HPDE6-E6E7 (cell line): ENCODE data around the gene LINC00305.

Source experiments
- DNase-seq: peaks from one replicate; pipeline ENCODE4 v3.0.0; 2011; ENCODE audit warnings: missing footprints; ENCODE audit errors: extremely low spot score

Gene LINC00305

DNA sequence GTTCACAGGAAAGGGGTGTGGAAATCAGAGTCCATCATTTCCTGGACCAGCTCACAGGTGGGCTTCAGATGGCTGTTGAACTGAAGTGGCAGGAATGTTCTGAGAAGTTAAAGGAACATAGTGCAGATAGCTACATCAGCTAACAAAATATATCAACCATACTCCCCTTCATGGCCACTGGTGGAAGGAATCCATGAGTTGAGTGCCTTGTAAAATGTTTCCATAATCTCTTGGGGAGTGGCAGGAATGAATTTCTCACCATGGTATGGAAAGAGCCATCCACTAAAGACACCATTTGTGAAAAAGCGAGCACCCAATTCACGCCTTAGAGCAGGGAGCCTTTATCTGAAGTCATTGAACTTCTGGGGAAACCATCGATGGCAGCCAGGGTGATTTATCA is at the start of gene LINC00305:
Gene LINC00305, minus strand, starts transcription at position 101 of the 400 bp plus-strand sequence.
- no peak for DNase-seq

DNA sequence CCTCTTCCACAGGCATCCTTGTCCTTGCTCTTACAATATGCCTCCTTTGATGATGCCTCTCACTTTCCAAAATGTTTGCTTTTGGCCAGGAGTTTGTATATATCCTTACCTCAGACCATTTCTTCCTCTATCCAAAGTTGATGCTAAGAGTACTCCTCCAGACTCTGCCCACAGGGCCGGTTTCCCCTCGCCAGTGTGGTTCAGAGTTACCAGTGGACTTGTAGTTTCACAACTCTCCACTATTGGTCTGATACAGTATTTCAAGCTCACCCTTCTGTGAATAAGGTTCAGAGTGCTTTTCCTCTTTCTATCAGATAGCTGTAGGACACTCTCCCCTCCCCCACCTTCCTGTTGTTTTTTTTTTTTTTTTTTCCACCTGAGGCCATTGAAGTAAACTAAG is 42.2 kb upstream of the LINC00305 start:
- no peak for DNase-seq

- DNase-seq: no peak
Measured at GRCh38 chr18:64185987-64186386, 37.1 kb upstream of the LINC00305 start.

DNA sequence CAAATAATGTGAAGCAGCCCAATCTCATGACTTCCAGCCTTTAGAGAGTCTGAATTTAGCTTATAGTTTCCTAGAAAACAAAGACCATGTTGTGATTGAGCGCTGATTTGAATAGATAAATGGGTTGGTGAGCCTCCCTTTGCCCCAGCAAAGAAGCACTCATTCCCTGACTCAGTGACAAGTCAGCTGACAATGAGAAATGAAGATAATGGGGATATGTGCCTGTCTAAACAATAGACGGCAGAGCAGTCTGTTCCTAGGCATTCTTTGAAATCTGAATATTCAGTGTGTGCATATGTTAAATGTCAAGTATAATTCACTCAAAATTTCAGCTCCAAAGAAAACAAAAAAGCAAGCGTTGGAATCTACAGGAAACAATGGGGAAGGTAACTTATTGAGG is 34.8 kb upstream of the LINC00305 start:
- no peak for DNase-seq

DNA sequence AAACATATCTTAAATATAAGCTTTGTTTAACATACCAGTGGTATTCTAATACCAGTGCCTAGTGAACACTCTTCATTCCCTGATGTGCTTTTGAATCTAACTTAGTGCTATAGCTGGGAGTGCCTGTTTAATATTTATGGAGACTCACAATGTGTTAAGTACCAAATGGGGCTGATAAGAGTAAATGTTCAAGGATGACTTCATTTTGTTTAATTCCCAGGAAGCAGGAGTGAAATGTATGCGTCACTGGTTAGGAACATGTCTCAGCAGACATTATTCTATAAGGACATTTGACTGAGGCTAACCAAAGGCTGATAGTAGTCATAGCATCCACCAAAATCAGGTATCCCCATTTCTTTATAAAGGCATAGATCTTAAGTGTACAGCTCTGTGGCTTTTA is 31.7 kb upstream of the LINC00305 start:
- no peak for DNase-seq

- no peak for DNase-seq
Measured at GRCh38 chr18:64180171-64180570, 31.3 kb upstream of the LINC00305 start.

GRCh38 chr18:64179556-64180080 is 30.7 kb upstream of the LINC00305 start:
- no peak for DNase-seq

GRCh38 chr18:64178860-64179259 is 30.0 kb upstream of the LINC00305 start:
- DNase-seq: no peak

DNA sequence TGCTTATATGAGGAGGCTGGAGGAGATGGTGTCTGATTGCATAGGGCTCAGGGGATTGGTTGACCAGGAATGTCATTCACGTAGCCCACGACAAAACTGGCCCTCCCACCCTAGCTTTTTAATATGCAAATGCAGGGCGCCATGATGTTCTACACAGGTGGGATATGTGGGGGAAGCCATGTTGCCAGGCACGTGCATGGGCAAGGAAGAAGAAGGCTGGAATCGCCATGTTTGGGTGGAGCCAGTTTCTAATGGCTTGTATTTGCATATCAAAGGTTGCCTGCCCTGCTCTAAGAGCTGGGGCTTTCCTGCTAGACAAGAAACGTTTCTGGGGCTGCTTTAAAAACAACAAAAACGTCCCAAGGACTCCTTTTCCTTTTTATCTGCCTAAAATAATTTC is 26.5 kb upstream of the LINC00305 start:
- DNase-seq: no peak

GRCh38 chr18:64171576-64171975 is 22.7 kb upstream of the LINC00305 start:
- DNase-seq: no peak

DNA sequence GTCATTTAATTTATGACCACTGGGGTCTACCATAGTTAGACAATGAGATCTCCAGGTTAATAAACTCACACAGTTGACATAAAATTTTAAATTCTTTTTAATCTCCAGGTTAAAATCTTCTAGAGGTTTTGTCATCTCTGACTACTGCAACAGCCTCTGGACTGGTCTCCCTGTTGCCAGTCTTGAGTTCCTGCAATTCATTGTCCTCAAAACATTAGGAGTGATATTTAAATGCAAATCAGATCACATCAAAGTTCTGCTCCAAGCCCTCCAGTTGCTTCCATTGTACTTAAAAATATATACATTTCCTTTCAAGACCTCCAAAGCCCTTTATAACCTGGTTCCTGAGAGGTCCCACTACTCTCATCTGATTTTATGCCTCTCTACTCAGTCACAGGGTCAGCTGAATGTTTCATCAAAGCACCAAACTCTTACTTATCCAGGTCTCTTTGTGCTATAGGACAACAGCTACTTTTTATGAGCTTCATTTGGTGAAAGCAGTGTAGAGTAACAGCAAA is 18.6 kb upstream of the LINC00305 start:
- no peak for DNase-seq

- peak; percentile 17 for DNase-seq
Measured at GRCh38 chr18:64165906-64166305, 17.0 kb upstream of the LINC00305 start.

- DNase-seq: no peak
Measured at GRCh38 chr18:64164883-64165282, 16.0 kb upstream of the LINC00305 start.

- no peak for DNase-seq
Measured at GRCh38 chr18:64149916-64150438, 1.1 kb upstream of the LINC00305 start.

GRCh38 chr18:64142904-64143303 is 6.0 kb downstream of the LINC00305 start:
- DNase-seq: no peak

DNA sequence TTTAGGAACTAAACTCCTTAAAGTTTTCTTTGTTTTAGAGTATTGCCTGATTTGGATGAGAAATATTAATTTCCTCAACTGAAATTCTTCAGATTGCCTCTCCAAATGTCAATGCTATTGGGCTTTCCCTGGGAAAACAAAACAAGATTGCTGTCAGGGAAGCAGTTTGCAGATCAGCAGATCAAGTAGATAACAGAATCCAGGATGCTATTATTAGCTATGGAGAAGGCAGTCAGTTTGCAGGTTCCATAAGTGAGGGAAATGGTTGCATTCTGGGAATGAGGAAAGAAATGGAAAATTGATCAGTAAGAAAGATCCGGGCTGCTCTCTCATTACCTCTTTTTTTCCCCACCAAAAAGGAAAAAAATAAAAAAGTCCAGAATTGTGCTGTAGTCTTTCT is 11.0 kb downstream of the LINC00305 start:
- no peak for DNase-seq

GRCh38 chr18:64134044-64134747 is 14.7 kb downstream of the LINC00305 start:
- DNase-seq: peak; percentile 21

DNA sequence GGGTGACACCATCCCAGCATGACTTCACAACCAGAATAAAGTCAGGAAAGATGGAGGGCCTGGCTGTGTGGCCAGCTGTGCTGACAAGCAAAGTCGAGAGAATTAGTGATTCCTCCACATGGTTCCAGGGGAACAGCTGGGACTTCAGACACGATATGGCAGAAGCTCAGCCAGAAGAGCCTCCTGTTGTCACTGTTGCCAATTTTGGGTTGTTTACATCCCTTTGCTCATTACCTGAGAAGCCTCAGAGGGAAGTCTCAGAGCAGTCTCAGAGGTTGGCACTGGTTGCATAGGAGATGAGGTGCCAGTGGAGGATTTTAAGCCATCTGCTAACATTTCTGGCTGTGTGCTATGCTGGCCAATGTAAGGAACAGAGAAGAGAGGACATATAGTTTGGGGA is 16.0 kb downstream of the LINC00305 start:
- no peak for DNase-seq

DNA sequence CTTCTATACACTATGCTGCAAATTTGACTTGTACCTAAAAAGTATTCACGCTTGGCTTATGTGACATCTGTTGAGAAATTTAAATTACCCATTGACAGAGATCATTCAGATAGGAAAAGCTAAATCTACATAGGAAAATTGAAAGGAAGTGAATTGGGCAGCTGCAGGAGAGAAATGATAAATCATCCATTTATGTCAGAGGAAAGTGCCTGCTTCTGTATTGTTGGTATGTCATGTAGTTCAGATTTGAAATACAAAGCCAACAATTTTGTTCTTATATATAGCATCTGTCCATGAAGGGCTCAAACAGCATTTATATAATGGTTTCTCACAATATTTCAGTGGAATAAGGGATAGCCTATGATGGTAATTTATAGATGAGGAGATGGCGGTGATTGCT is 17.6 kb downstream of the LINC00305 start:
- no peak for DNase-seq

GRCh38 chr18:64127172-64127571 is 21.7 kb downstream of the LINC00305 start:
- no peak for DNase-seq

GRCh38 chr18:64119916-64120315 is 29.0 kb downstream of the LINC00305 start:
- DNase-seq: peak; percentile 7

DNA sequence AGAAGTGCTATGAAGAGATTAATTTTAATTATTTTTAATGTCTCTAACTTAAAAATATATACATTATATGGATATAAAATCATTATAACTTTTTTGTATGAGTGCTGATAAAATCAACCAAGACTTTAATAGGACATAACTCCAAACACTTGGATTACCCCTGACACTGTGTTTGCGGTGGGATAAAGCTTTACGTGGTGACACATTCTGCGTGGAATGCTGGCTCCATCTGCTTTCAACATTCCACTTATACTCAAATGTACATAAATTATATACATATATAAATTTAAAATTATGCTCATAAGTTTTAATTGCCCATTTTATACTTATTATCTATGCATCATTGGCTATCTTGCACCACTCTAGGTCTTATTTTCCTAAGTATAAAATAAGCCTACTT is 30.5 kb downstream of the LINC00305 start:
- DNase-seq: no peak

- no peak for DNase-seq
Measured at GRCh38 chr18:64116571-64117175, 32.2 kb downstream of the LINC00305 start.
